AG04450 (cell line): ENCODE measurements around the gene IFI27L2. TPM values are rescaled to one million over a fixed set of nuclear protein-coding genes. Genes with fewer than 3 reads are reported as not detected.

Source experiments
- CTCF ChIA-PET: fragments of 300-600, 350-600 bp; formaldehyde crosslinking; extraction: SDS; loops from one replicate; lab custom pipeline; 2022; ENCODE audit warnings: antibody characterized with exemption, inconsistent platforms; lab: Charles Lee
- POLR2A ChIA-PET: fragments of 350-600 bp; formaldehyde crosslinking; extraction: SDS; loops from one replicate; lab custom pipeline; 2021; ENCODE audit warnings: antibody characterized with exemption, inconsistent platforms; lab: Yijun Ruan, JAX
- DNase-seq: peaks from one replicate; pipeline ENCODE4 v3.0.0-alpha.2; 2011; ENCODE audit warnings: low read depth, low spot score
- H3K27ac ChIP-seq: one replicate; pipeline ENCODE4 v1.5.1; 2012; ENCODE audit warnings: low read depth, low read length, control low read depth
- H3K27me3 ChIP-seq: one replicate; pipeline ENCODE4 v1.6.0; 2012; ENCODE audit warnings: low read length; ENCODE audit not compliant: control insufficient read depth, insufficient read depth
- H3K4me3 ChIP-seq: 2 replicates; pipeline ENCODE4 v1.5.1; 2011; ENCODE audit warnings: mild to moderate bottlenecking, low read depth, low read length, control low read depth
- H3K9me3 ChIP-seq: 2 replicates; pipeline ENCODE4 v1.5.1; 2012; ENCODE audit warnings: low read length; ENCODE audit not compliant: control insufficient read depth, insufficient read depth
- polyA plus RNA-seq: library from polyadenylated mRNA; depleted of rRNA; stranded (reverse); fragments of >200 nt; gene quantifications from 2 replicates; pipeline ENCODE4 v1.2.3, GENCODE V29; 2011
- TF ChIP-seq, protein P1 (sequence below): IDR thresholded peaks from 2 replicates; pipeline ENCODE4 v1.5.1; 2011; ENCODE audit warnings: low read depth, low read length, control low read depth, inconsistent platforms

Gene IFI27L2
- polyA plus RNA-seq, 1 experiment = 81.9 TPM

GRCh38 chr14:94119071-94119470 is 10.3 kb downstream of the IFI27L2 start:
- no peak for DNase-seq
- Histone ChIP-seq H3K27me3 (peaks cover 9% of the 10 kb centered on the region), H3K27ac (no peak overlapping the region), H3K9me3 (peaks cover 11% of the 10 kb centered on the region), H3K4me3 (no peak overlapping the region)
- POLR2A ChIA-PET = no interaction called here
- CTCF ChIA-PET = interaction anchor here (0.6 kb wide), 1 partner anchor 12 kb away, joined by 5 read pairs; no protein-coding TSS in a partner anchor
- TF ChIP-seq, protein P1, sequence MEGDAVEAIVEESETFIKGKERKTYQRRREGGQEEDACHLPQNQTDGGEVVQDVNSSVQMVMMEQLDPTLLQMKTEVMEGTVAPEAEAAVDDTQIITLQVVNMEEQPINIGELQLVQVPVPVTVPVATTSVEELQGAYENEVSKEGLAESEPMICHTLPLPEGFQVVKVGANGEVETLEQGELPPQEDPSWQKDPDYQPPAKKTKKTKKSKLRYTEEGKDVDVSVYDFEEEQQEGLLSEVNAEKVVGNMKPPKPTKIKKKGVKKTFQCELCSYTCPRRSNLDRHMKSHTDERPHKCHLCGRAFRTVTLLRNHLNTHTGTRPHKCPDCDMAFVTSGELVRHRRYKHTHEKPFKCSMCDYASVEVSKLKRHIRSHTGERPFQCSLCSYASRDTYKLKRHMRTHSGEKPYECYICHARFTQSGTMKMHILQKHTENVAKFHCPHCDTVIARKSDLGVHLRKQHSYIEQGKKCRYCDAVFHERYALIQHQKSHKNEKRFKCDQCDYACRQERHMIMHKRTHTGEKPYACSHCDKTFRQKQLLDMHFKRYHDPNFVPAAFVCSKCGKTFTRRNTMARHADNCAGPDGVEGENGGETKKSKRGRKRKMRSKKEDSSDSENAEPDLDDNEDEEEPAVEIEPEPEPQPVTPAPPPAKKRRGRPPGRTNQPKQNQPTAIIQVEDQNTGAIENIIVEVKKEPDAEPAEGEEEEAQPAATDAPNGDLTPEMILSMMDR = no peak

GRCh38 chr14:94117856-94118255 is 11.5 kb downstream of the IFI27L2 start:
- ChIA-PET POLR2A (no interaction called here), CTCF (interaction anchor here (1.1 to 1.6 kb wide), 2 partner anchors 14 to 19 kb away, joined by 3 to 5 read pairs; no protein-coding TSS in a partner anchor)
- Histone ChIP-seq H3K4me3 (no peak overlapping the region), H3K9me3 (peaks cover 11% of the 10 kb centered on the region), H3K27me3 (peaks cover 9% of the 10 kb centered on the region), H3K27ac (no peak overlapping the region)
- TF ChIP-seq, protein P1 = no peak
- DNase-seq = no peak

DNA sequence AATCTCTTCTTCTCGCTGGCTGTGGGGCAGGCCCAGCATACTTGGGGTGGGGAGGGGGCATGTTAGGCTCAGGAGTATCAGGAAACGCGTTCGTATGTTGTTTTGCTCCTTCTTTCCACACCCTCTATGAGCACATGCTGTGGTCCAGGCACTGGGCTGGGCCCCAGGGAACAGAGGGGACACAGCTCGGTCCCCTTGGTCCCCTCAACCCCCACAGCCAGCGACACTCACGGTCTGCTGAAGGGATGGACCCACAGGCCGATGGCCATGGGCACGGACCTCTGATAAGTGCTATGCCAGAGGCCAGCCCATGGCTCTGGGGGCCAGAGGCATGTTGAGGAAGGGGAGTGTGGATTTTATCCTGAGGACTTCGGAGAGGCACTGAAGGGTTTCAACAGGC is 12.7 kb downstream of the IFI27L2 start:
- Histone ChIP-seq H3K27me3 (peaks cover 9% of the 10 kb centered on the region), H3K9me3 (peaks cover 11% of the 10 kb centered on the region), H3K4me3 (no peak overlapping the region), H3K27ac (no peak overlapping the region)
- POLR2A ChIA-PET = no interaction called here
- CTCF ChIA-PET = interaction anchor here (3.2 kb wide), 1 partner anchor 15 kb away, joined by 16 read pairs; no protein-coding TSS in a partner anchor
- TF ChIP-seq, protein P1 = no peak
- no peak for DNase-seq

DNA sequence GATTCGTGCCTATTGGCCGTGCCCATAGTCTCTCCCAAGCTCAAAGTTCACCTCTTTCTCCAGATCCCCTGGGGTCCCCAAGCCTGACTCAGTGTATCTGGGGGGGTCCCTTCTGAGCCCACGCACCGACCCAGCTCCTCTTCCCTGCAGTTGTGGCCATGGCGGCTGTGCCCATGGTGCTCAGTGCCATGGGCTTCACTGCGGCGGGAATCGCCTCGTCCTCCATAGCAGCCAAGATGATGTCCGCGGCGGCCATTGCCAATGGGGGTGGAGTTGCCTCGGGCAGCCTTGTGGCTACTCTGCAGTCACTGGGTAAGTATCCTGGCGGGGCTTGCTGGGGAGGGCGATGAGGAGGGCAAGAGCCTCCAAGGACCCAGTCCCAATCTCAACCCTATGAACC is 13.8 kb downstream of the IFI27L2 start:
- CTCF ChIA-PET = interaction anchor here (1.5 to 3.2 kb wide), 4 partner anchors 14 to 21 kb away, joined by 4 to 16 read pairs (median 8); partner anchors contain the start of gene IFI27L2
- Histone ChIP-seq H3K27me3 (peaks cover 9% of the 10 kb centered on the region), H3K9me3 (peaks cover 10% of the 10 kb centered on the region), H3K4me3 (no peak overlapping the region), H3K27ac (no peak overlapping the region)
- POLR2A ChIA-PET = no interaction called here
- DNase-seq = no peak
- TF ChIP-seq, protein P1 = no peak

- no peak for DNase-seq
- ChIA-PET POLR2A (interaction anchor here (0.6 kb wide), 1 partner anchor 189 kb away, joined by 3 read pairs; no protein-coding TSS in a partner anchor), CTCF (interaction anchor here (1.5 to 3.2 kb wide), 4 partner anchors 14 to 22 kb away, joined by 4 to 16 read pairs (median 8); partner anchors contain the start of gene IFI27L2)
- Histone ChIP-seq H3K4me3 (no peak overlapping the region), H3K27me3 (peaks cover 9% of the 10 kb centered on the region), H3K9me3 (peaks cover 9% of the 10 kb centered on the region), H3K27ac (no peak overlapping the region)
- TF ChIP-seq, protein P1 = no peak
Measured at GRCh38 chr14:94115058-94115591, 14.3 kb downstream of the IFI27L2 start.
